GF-D8 (cell line): ENCODE measurements around the gene CIPC.

Experiments
- DNase-seq: peaks from one replicate; lab custom pipeline; 2025; lab: John Stamatoyannopoulos, UW

CIPC gene

GRCh38 chr14:77151918-77152588 lies 54.0 kb downstream of the CIPC start:
- DNase-seq = peak; percentile 1

DNA sequence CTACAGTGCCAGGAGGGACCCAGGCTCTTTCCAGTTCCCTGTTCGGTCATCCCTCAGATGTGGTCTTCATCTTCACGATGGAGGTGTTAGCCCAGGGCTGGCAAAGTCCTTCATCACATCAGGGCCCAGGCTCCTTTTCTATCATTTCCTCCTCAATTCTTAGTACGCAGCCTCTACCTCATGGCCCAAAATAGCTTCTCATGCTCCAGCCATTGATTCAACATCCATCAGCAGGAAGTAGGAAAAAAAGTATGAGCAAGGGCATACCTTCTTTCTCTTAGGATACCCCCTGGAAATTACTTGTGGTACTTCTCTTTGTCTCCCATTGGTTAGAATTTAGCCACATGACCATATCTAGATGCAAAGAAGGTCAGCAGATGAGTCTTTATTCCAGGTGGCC lies 55.7 kb downstream of the CIPC start:
- DNase-seq = no peak

DNA sequence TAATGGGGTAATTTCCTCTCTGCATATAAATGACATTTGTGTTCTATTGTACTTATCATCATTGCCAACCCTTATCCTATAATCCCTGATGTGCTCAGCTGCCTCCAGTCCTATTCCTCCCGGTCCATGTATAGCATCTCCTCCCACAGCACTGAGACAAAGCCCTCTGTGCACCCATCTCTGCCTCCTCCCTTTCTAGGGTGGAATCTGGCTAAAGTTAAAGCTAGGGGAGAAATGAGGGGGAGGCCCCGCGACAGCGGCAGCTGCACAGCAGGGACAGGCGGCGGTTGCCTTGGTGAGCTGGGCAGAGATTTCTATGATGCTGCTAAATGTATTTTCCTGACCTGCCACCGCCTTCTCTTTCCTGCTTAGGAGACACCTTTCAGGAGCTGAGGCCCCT lies 56.4 kb downstream of the CIPC start:
- no peak for DNase-seq

DNA sequence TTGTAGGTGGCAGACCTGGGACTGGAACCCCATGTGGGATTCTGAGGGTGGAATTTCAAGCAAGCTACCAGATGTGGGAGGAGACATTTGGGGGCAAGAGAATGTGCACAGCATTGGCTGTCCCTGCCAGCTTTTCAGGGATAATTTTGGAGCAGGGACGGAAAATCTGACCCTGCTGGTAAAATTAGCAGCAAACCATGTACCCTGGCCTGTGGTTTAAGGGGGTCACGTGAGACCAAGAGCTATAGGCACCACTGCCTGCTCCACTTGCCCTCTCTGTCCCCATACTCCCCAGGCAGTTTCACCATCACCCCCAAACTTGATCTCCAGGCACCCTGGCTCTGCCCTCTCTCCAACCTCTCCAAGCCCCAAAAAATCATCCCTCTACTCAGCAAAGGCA lies 57.0 kb downstream of the CIPC start:
- DNase-seq = no peak

DNA sequence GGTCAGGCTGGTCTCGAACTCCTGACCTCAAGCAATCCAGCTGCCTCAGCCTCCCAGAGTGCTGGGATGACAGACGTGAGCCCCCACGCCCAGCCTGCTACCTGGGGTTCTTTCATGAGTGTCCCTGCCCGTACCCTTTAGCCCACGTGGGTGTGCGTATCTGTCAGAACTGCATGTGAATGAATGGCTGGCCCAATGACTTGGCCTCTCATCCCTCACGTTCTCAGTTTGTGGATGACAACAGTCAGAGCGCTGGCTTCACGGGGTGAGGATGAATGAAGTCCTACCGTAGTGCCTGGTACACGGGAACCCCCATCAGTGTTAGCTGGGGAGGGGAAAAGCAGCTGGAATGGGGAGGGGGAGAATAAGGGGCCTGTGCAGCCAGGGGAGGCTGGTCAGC lies 59.7 kb downstream of the CIPC start:
- no peak for DNase-seq

GRCh38 chr14:77158175-77158881 lies 60.3 kb downstream of the CIPC start:
- no peak for DNase-seq

GRCh38 chr14:77158882-77159255 lies 60.8 kb downstream of the CIPC start:
- no peak for DNase-seq

- no peak for DNase-seq
These were observed 63.0 kb downstream of the CIPC start for GRCh38 chr14:77161011-77161410.
